Measurements from ENCODE around the gene ID2. TPM values are rescaled to one million over a fixed set of nuclear protein-coding genes. Genes with fewer than 3 reads are reported as not detected.

The ID2 gene
- total RNA-seq, 1 donor from 2014 or later: 31.3 TPM

DNA sequence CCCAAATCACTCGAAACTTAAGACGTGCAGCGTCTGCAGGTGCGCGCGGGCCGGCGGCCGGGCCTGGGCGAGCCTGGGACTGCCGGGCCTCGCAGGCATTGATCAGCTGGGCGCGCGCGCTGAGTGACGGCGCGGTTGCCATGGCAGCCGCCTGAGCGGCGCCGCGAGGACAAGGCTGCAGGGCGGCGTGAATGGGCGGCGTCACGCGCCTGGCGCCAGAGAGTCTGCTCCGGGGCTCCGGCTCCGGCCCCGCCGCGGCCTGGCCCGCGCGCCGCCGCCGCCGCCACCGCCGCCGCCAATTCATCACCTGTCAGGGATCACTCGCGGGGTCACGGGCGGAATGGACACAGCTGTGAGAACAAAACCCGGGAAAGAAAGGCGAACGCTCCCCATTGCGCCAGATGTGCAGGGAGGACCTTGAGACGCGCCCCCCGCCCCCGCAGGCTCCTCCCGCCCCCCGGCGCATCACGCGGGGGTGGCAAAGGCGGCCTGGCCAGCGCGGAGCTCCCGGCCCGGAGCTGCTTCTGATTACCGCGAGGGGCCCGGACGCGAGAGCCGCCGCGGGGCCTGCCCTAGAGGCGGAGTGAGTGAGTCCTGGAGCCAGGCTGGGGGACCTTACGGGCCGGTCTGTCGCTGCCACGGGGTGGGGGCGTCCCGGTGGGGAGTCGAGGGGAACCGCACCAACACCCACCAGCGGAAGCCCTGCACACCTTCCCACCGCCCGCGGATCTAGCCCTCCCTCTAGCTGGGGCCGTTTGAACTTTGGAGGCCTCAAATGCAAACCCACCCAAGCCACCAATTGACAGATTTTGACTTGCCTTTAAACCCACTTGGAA, 2.9 kb upstream of the ID2 start:
- ATAC-seq (peak; percentile 73), DNase-seq (ENCODE audit: missing footprints) (peak; percentile 98)
- intact Hi-C loops (cut with DNase I): loop anchor here (2.0 to 5.0 kb wide), 3 partner anchors 96 to 542 kb away; no protein-coding TSS in a partner anchor

DNA sequence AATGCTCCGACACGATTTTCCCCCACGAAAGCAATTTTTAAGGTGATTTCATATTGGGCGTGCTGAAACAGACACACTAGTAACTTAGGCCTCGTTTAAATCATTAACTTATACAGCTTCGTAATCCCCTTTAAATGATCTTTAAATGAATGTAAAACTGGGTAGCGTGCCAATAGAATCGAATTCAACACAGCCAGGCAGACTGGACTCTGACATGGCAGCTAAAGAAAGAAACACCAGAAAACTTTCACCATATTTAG, 2.4 kb upstream of the ID2 start:
- intact Hi-C loops (cut with DNase I): loop anchor here (2.0 to 5.0 kb wide), 3 partner anchors 97 to 542 kb away; no protein-coding TSS in a partner anchor
- ATAC-seq (no peak), DNase-seq (ENCODE audit: missing footprints) (no peak)

DNA sequence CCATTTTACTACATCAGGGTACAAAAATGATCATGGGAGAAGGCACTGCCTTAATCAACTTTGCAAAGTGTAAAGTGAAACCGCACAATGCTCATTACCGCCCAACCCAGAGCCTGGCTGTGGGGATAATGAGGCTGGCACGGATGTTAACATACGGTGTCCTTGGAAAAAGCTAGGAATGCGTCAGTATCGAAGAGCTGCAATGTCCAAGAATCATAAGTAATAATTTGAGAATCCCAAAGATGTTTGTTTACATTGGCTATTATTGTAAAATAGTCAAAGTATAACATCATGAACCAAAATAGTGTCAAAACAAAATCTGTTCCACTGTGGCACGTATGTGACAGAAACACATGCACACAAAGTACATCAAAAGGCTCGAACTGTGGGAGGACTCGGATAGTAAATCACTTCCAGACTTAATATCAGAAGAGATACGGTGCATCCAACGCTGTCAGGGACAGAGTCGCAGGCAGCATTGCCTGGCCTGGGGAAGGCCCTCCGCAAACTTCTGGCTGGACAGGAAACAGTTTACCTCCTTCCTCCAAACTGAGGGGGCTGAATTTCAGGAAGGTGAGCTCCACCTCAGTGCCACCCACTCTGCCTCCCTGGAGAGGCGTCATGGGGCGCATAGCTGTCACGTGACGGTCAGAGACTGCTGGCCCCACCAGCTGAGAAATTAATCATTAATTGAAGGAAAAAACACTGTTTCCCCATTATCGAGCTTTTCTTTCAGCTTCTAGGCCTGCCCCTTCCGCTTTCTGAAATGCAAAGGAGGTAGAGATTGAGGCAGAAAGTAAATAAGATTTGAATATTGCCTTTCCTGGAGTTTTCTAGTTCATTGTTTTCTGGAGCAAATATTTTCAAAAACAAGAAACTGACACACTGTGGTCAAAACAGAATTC, 1.8 kb upstream of the ID2 start:
- intact Hi-C loops (cut with DNase I): loop anchor here (2.0 to 10.0 kb wide), 10 partner anchors 97 to 1585 kb away; no protein-coding TSS in a partner anchor

DNA sequence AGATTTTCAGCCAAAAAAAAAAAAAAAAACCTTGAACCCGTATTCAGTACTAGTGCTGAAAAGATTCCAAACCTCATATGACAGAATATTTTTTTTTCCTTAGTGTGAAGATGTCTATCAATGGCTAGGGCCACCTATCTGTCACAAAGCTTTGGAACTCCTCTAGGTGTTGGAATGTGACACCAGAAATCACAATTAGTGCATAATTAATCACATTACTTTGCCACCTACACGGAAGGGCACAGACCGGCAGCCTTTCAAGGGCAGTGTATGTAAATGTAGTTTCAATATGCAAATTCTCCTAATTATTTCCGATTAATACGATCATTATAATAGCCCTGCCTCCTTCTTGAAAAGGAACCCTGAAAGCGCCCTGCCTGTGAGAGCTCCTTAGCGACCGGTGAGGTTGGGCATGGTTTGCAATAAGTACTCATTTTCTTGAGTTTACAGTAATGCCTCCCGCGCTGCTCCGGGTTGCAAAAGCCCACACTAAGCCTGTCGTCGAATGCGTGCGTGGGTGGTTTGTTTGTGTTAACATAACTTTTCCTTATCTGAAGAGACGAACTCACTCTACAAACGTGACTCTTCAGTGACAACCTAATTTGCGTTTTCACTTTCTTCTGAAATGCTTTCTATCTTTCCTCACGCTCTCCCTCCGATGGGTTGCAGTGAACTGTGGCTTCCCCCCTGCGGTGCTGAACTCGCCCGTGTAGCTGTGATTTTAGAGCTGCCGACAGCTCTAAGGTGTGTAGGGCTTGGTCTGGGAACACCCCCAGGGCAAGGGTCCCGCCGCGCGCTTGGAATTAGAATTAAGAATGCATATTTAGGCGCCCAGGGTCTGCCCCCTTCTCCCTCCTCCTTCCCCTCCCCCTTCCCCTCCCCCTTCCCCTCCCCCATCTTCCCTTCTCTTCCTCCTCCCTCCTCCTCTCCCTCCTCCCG, 765 bp upstream of the ID2 start:
- ATAC-seq (no peak), DNase-seq (ENCODE audit: missing footprints) (peak; percentile 84)
- intact Hi-C loops (cut with DNase I): loop anchor here (5.0 to 10.0 kb wide), 7 partner anchors 246 to 1586 kb away; no protein-coding TSS in a partner anchor

More for the DNA sequence above, 1.8 kb upstream of the ID2 start:
- DNase-seq (ENCODE audit: missing footprints) (no peak), ATAC-seq (no peak)

DNA sequence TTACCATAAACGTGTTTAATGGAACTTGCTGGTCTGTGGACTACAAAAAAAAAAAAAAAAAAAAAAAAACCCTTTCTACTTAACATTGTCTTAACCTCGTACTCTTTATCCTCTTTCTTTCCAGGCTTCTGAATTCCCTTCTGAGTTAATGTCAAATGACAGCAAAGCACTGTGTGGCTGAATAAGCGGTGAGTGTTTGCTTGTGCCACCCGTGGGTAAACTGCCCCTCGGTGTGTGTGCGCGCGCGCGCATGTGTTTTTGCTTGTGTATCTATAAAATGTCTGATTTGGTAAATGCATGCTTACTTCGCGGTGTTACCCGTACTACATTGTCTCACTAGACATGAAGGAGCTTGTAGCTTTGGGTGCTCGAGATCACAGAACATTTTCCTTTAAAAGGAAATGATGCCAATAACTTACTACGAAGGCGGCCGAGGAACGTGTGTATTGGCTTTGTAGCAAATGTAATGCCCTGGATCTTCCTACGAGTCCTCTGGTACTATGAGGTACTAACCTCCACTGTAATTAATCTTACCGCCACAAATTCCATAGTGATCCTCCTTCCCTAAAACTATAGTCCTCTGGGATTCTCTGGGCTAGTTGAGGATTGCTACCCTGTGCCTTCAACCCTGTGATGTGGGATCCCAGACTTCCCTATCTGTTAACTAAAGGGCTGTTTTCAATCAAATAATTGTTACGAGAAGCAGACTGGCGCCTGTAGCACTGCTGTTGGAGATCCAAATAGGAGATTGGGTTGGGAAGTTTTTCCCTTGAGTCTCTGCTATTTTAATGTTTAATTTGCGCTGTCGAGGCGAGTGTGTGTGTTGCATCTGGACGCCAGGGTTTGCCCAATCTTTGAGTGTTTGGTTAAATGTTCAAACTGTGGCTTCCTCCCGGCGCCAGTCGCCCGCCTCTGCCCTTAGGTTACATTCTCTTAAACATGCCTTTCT, 1.1 kb downstream of the ID2 start:
- DNase-seq (ENCODE audit: missing footprints) (peak; percentile 80), ATAC-seq (no peak)
- intact Hi-C loops (cut with DNase I): loop anchor here (2.0 to 10.0 kb wide), 8 partner anchors 158 to 1588 kb away; no protein-coding TSS in a partner anchor

DNA sequence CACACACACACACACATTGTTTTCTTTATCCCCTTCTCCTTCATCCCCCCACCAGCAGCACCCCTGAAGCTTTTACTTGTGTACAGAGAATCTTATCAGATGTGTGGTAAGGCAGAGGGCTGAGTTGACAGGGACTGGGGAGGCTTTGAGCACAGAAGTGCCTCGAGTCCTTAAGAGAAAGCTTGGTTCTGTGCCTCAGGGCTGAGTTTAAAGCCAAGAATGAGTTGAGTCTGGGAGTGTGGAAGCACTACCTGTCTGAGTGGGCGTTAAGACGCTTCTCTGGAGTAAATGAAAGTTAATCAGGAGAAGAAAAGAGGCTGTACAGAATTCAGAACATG, 2.7 kb downstream of the ID2 start:
- DNase-seq (ENCODE audit: missing footprints) (no peak), ATAC-seq (no peak)
- intact Hi-C loops (cut with DNase I): loop anchor here (5.0 to 10.0 kb wide), 7 partner anchors 250 to 1590 kb away; no protein-coding TSS in a partner anchor

DNA sequence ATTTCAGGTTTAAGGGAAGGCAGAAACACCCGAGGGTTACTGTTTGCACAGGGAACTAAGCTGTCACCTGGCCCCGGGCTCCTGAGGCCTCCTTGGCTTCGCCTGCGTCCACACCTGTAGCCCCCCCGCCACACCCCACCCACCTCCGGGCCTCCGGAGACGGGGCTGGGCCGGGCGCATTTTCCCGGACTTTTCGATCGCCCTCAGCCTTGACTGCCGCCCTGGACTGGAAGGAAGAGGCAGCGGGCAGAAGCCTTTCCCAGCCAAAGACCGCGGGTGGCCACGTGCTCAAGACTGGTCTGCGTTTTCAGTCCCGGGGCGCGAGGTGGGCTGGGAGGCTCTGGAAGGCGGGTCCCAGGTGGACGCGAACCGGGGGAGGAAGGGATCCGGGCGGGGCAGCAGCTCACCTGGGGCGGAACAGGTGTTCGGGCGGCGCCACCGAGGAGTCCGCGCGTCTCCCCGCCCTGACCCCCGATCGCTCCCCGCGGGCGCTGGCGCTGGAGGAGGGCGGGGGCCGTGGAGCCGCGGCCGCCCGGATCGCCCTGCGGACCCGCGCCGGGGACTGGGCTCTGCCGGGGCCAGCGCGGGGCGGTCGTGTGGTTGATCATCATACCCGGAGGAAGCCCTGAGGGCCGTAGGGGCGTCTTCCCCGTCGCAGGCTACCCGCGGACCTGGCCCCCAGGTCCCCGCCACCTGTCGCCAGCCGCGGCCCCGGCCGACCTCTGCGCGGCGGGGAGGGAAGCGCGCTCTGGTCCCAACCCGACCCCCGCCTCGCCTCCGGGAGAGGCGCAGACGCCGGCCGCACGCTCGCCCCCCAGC, 3.2 kb downstream of the ID2 start:
- intact Hi-C loops (cut with DNase I): loop anchor here (5.0 to 10.0 kb wide), 8 partner anchors 250 to 1590 kb away; no protein-coding TSS in a partner anchor
- ATAC-seq (no peak), DNase-seq (ENCODE audit: missing footprints) (peak; percentile 86)

DNA sequence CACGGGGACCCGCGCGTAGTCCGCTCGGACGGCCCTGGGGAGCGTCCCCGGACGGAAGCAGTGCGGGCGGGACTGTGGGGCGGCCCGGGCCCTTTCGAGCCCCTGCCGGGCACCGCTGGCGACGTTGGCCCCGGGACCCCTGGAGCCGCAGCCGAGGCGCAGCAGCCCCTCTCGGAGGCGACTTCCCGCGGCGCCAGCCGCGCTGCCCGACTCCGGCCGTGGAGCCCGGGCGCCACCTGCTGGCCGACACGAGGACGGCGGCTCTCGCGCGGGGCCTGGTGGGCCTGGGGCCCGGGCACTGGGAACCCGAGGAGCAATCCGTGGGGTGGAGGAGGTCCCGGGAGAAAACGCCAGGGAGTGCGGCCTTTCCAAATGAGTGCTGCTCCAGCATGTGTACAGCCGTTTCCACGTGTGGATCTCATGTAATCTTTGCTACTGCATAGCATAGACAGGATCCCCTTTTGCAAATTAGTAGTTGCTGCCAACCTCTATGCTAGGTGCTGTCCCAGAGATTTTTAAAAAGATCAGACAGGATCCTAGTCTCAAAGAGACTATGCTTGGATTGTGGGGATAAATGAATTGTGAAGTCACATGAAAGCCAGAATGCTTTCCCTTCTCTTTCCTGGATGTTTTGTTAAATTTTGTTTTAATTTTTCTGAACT, 4.0 kb downstream of the ID2 start:
- ATAC-seq (peak; percentile 35), DNase-seq (ENCODE audit: missing footprints) (peak; percentile 94)
- intact Hi-C loops (cut with DNase I): loop anchor here (2.0 to 10.0 kb wide), 6 partner anchors 251 to 1591 kb away; no protein-coding TSS in a partner anchor

DNA sequence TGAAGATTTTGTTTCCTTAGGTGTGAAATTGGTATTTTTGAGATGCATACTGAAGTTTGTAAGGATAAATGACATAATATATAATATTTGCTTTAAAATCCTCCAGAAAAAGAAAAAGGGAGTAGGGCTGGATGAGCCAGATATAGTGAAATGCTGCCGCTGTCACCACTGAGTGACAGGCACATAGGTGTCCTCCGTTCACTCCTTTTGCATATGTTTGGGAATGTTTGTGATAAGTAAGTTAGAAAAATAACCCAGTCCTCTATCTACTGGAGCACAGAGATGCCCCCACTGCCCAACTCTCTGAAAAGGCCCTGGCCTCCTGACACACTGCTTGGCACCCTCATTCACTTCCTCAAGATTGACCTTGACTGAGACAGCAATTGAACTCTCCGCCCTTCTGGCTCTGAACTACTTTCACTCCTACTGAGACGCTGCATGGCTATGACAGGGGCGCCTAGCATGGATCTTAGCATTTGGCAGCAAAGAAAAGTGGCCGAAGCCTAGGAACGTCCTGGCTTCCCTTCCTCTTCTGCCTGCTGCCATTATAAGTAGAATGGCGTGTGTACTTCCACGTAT, 10.1 kb downstream of the ID2 start:
- no peak for ATAC-seq
- intact Hi-C loops (cut with DNase I): loop anchor here (5.0 kb wide), 1 partner anchor 70 kb away; no protein-coding TSS in a partner anchor
- DNase-seq (ENCODE audit: missing footprints): no peak

DNA sequence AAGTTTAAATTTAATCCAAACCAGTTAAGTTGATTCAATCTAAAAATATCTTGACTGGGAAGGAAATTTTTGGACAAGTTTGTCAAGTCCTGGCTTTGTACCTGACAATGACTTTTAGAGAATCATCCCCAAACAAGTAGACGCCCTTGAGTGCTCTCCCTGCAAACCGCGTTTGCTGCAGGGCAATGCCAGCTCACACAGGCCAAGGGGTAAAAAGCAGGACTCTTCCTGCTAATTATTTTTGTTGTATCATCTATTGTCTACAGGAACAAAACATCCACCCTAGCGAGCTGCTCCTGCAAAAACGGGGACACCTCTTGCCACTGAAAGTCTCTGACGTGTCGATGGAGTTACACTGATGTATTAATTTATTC, 10.9 kb downstream of the ID2 start:
- intact Hi-C loops (cut with DNase I): loop anchor here (5.0 kb wide), 1 partner anchor 70 kb away; no protein-coding TSS in a partner anchor
- no peak for ATAC-seq
- DNase-seq (ENCODE audit: missing footprints): no peak

DNA sequence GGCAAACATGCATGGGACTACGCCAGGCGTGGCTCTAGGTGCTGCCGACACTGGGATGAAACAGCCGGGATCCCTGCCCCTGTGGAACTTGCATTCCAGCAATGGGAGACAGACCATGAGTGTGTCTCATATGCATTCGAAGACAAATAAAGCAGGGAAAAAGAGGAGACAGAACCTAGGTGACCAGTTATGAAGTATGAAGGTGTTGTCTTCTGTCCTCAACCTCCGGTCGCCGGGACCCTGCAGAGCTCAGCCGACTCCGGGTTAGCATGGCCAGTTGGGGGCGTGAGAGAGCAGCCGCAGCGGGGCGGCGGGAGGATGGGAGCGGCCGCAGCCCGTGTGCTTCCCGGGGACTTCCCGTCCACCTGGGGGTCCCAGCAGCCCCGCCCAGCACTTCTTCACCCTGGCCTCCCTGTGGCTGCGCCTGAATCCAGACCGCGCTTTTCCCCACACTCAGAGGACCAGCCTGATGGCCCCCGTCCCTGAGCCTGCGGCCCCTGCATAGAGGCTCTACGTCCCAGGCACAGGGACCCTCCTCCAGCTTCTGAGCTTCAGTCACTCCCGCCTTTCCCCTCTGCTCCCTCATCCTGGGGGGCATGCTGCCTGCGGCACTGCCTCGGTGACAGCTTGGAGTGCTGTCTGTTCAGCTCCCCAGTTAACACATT, 11.4 kb downstream of the ID2 start:
- DNase-seq (ENCODE audit: missing footprints) (no peak), ATAC-seq (peak; percentile 76)
- intact Hi-C loops (cut with DNase I): loop anchor here (5.0 kb wide), 1 partner anchor 69 kb away; no protein-coding TSS in a partner anchor

DNA sequence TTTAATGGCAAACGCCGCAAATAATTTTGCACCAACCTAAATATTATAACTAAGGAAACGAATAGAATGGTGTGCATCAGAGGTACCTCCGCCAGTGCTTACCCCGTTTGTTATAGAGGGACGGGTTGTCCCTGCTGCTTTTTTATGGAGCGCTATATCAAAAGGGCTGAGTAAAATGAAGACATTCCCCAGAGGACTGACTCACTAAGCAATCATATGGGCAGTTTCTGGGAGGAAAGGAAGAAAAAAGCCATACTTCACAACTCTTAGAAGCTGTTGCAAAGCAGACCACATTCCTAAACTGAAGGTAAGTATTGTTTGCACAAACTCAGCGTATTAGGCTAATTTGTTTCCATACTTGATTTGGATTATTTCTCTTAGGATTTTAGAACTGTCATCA, 12.9 kb downstream of the ID2 start:
- intact Hi-C loops (cut with DNase I): loop anchor here (5.0 kb wide), 1 partner anchor 68 kb away; no protein-coding TSS in a partner anchor
- DNase-seq (ENCODE audit: missing footprints) (no peak), ATAC-seq (no peak)

DNA sequence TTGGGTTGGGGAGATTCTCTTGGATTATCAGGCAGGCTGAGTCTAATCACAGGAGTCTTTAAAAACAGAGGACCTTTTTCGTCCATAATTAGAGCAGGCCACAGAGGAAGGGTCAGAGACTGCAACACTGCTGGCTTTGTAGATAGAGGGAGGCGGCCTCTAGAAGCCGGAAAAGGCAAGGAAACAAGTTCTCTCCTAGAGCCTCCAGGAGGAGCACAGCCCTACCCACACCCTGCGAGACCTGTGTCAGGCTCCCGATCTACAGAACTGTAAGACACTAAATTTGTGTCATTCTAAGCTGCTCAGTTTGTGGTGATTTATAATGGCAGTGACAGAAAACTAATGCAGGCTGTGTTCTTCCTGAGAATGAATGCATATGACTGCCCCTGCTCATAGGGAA, 15.3 kb downstream of the ID2 start:
- intact Hi-C loops (cut with DNase I): no loop called here
- DNase-seq (ENCODE audit: missing footprints) (no peak), ATAC-seq (no peak)

DNA sequence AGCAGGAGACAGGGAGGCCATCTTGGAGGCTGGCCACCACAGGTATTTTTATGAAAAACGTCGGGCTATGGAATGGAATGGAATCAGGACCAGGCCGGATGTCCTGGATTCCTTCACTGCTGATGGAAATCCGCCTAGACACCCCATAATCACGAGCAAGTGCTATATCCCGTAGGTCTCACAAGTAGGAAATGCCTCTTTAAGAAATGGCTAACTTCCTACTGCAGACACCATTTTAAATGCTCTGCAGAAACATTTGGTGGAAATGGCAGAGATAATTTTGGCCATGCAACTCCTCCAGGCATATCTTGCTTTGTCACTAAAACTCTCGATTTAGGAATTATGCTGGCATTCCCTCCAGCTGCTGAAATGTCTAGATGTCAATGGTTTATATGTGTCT, 18.0 kb downstream of the ID2 start:
- DNase-seq (ENCODE audit: missing footprints): no peak
- ATAC-seq: no peak
- intact Hi-C loops (cut with DNase I): no loop called here
